Right hindlimb (tissue), 1 donor: Measurements from ENCODE around the gene TMEM80.
"Not testable (repeated sequence)": the region's sequence is repeated elsewhere in the genome, so short reads cannot be mapped to it uniquely, and the experiment has no call there.

ENCODE experiments used
- DNase-seq: peaks from one replicate; pipeline ENCODE4 v3.0.0-alpha.2; 2018

Gene TMEM80

DNA sequence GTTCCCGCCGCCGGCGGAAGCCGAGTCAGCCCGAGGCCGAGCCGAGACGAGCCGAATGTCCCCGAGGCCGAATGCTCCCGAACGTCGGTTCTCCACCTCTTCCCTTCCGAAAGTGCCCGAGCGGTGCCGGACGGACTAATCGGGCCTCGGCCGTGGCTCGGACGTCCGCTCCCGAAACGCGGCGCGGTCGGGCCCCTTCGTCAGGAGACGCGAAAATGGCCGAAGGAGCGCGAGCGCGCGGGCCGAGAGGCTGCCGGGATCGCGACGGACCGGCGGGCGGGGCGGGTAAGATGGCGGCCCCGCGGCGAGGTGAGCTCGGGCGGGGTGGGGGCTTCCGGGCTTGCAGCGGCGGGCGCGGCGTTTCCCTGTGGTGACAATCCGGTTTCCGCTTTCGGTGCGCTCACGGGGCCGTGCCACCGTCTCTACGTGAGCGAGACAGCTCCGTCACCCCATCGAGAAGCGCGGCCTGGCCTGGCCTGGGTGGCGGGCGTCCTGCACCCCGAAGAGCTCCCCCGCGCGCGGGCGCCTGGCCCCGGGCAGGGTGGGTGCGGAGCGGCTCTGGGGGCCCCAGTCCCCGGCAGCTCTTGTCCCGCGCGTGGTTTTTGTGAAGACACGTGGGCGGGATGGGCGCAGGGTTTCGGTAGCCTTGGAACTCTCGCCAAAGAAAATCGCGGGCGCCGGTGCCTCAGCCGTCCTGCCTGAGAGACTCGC, at the start of gene TMEM80:
TMEM80 (plus strand) TSS at position 279 of the 711 bp plus-strand sequence; CDS start at position 291, 12 bp downstream.
- peak; percentile 99 for DNase-seq

DNA sequence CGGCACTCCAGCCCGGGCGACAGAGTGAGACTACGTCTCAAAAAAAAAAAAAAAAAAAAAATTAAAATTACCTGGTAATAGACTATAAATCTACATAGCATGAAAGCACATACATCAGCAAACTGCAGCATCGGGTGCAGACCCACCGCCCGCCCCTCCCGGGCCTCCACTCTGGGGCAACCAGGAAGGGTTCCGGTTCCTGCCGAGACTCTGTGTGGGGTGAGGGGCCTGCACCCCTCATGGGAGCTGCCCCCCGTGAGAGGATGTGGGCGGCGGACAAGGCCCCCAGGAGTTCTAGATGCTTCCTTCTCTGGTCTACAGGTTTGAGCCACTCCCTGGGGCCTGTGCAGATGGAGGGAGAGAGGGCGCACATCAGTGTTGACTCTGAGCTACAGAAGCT, 49.4 kb upstream of the TMEM80 start:
- DNase-seq = no peak

GRCh38 chr11:647672-648158, 47.9 kb upstream of the TMEM80 start:
- DNase-seq = not testable (repeated sequence)

GRCh38 chr11:650482-650881, 45.1 kb upstream of the TMEM80 start:
- no peak for DNase-seq

DNA sequence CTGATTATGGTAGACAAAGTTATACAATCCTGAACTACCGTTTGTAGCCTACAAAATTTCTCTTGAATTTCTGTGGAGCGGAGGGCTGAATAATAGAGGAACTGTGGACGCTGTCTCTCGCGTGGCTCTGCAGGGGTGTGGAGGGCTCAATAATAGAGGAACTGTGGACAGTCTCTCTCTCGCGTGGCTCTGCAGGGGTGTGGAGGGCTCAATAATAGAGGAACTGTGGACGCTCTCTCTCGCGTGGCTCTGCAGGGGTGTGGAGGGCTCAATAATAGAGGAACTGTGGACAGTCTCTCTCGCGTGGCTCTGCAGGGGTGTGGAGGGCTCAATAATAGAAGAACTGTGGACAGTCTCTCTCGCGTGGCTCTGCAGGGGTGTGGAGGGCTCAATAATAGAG, 42.5 kb upstream of the TMEM80 start:
- not testable (repeated sequence) for DNase-seq

- no peak for DNase-seq
Measured at GRCh38 chr11:653837-654236, 41.8 kb upstream of the TMEM80 start.

- DNase-seq = not testable (repeated sequence)
Measured at GRCh38 chr11:654444-654843, 41.2 kb upstream of the TMEM80 start.

- no peak for DNase-seq
Measured at GRCh38 chr11:655036-655726, 40.4 kb upstream of the TMEM80 start.

- no peak for DNase-seq
Measured at GRCh38 chr11:656426-656825, 39.2 kb upstream of the TMEM80 start.

DNA sequence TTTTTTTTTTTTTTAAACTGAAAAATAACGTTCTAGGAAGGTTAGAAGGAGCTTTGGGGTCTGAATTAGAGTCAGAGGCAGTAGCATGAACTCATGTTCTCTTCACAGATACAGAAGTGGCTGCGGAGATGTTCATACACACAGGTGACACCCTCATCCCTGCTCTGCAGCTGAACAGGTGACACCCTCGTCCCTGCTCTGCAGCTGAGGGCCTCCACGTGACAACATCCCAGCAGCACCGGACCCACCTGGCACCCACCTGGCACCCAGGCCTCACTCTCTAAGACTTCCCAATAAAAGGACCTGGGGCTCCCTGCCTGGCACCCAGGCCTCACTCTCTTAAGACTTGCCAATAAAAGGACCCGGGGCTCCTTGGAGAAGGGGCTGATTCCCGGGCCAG, 38.8 kb upstream of the TMEM80 start:
- no peak for DNase-seq

GRCh38 chr11:657691-658126, 37.9 kb upstream of the TMEM80 start:
- no peak for DNase-seq

GRCh38 chr11:659532-660085, 36.0 kb upstream of the TMEM80 start:
- DNase-seq = no peak

DNA sequence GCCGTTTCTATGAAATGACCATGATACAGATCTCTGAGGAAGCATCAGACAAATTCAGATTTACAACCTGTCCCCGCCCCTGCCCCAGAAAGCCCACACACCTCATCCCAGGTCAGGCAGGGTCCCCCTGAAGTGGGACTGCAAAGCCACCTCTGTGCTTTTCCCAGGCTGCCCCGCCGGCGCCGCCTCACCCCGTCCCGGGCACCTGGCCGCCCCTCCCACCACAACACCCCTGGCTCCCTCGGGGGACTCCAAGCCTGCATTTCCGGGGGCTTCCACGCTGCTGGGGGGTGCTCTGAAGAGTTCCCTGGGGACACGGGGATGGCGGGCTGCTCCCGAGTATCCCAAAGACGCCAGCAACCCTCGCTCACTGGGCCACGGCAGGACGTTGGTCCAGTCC, 35.3 kb upstream of the TMEM80 start:
- DNase-seq = no peak

DNA sequence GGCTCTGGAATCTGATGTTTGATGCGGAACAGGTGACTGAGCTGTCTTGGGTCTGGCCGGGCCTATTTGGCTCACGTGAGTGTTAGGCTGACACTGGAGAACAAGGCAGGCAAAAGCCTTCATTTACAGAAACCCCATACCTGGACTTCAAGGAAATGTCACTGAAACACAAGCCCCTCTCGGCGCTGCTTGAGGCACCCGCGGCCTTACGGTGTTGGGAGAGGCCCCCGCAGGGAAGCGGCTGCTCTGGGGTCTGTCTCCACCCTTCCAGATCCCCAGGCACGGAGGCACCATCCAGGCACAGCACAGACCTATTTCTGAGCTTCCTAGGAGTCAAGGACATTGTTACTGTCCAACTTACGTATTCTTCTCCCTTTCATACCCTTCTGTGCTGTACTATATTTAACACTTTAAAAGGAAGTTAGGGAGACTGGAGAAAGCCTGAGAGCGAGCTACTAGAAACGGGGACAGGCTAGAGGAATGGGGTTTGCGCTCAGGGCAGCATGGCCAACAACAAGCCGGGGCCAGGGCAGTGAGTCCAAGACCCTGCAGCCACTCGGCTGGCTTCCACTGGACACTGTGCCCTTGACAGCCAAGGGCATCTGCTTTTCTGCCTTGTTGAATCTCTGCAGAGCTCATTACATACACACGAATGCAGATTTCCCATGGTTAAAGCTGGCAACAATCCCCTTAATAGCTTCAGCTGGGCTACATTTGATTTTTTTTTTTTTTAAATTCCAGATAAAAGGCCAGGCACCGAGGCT, 34.8 kb upstream of the TMEM80 start:
- DNase-seq = no peak

DNA sequence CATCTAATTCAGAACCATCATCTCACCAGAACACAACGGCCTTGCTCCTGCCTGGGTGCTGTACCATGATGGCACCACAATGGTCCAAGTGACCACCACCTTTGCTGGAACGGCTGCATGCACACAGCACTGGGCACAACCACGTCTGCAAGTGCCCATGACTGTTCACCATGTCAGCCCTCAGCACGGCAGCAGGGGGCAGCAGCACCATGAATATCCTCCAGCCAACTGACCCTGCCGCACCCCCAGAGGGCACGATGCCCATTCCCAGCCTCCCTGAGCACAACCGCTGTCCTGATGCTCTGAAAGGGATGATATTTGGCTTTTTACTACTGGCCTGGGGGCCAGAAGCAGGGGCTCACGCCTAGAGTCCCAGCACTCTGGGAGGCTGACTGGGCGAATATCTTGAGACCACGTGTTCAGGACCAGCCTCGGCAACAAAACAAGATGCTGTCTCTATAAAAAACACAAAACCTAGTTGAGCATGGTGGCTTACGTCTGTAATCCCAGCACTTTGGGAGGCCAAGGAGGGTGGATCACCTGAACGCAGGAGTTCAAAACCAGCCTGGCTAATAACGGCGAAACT, 32.8 kb upstream of the TMEM80 start:
- peak; percentile 64 for DNase-seq

DNA sequence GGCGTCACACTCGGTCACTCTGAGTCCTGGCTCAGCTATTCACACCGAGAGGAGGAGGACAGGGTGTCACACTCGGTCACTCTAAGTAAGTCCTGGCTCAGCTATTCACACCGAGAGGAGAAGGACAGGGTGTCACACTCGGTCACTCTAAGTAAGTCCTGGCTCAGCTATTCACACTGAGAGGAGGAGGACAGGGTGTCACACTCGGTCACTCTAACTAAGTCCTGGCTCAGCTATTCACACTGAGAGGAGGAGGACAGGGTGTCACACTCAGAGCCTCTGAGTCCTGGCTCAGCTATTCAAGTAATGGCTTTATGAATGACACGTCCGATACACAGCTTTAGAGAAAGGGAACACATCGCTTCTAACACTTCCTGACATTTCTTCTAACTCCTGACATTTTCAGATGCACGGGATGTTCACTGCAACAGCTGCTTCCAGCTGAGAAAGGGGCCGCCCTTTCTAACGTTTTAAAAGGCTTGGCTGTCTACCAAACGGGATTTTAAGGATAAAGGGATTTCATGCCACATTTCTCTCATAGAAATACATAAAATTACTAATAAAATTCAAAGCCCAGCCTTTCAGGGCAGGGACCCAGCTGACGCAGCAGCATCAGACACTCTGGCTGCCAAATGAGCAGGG, 30.4 kb upstream of the TMEM80 start:
- peak; percentile 55 for DNase-seq

DNA sequence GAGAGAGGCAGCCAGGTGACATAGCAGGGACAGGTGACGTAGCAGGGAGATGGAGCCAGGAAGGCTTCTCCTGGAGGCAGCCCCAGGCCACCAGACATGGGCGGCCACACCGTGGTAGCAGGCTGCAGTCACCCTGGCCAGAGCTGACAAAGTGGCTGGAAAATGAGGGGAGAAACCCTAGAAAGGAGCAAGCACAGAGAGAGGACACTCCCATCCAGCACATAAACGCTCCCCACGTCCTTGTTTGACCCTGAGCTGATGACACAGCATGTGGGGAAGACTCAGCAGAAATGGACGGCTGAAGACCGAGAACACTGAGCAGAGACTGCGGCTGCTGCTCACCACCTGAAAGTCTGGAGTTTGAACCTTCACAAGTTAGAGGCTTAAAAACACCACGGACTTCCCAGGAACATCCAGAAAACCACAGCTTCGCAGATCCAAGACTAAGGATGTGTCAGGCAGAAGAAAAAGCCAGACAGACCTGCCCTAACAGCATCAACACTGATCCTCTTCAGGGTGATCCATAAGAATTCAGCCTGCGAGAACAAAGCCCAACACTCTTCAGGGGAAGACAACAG, 29.8 kb upstream of the TMEM80 start:
- no peak for DNase-seq

- DNase-seq = no peak
Measured at GRCh38 chr11:673866-674265, 21.8 kb upstream of the TMEM80 start.

- no peak for DNase-seq
Measured at GRCh38 chr11:674406-674805, 21.2 kb upstream of the TMEM80 start.

DNA sequence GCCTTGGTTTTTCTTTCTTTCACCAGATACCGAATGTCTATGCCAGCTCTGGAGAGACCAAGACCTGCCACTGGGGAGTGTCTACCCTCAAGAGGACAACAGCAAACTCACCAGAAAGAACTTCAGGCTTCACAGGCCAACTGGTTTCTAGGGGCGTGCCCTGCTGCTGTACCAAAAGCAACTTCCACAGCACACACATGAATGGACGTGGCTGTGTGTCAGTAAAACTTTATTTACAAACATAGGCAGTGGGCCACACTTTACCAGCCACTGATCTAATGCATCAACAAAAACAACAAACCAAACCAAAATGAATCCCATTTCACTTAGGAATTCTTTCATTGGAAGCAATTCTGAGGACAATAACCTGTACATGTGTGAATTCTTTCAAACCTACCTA, 17.3 kb upstream of the TMEM80 start:
- DNase-seq = no peak

GRCh38 chr11:679271-680207, 16.1 kb upstream of the TMEM80 start:
- DNase-seq = no peak
